Peyer's patch (tissue), 4 donors: ENCODE measurements around the gene BHLHA15.

Experiments
- POLR2A ChIP-seq, 2 donors: fragments of 450-650 bp; IDR thresholded peaks; one replicate each; pipeline ENCODE4 v1.5.1; 2017; ENCODE audit warnings: antibody characterized with exemption in 2 of 2, mild to moderate bottlenecking in 2 of 2, moderate library complexity in 2 of 2
- TF ChIP-seq, protein P1 (sequence below), 6 experiments: fragments of 450-650 bp in 4 of 6; fragments of 200-600 bp in 2 of 6; sonication (generic) in 1 of 6; IDR thresholded peaks; one replicate each; pipeline ENCODE4 v1.5.1; 2017 to 2019; ENCODE audit warnings: antibody characterized with exemption in 6 of 6, mild to moderate bottlenecking in 3 of 6, moderate library complexity in 1 of 6

DNA sequence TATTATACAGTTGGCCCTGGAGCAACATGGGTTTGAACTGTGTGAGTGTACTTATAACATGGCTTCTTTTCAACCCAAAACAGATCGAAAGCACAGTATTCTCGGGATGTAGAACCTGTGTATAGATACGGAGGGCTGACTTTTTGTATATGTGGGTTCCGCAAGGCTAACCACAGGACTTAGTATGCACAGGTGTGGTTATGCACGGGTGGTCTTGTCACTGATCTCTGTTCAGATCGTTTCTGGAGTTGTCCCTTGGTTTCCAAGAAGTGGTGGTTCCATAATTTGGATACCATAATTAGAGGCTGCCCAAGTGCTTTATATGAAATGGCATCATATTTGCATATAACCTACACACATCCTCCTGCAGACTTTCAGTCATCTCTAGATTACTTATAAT, 10.9 kb upstream of the BHLHA15 start:
- TF ChIP-seq, protein P1, sequence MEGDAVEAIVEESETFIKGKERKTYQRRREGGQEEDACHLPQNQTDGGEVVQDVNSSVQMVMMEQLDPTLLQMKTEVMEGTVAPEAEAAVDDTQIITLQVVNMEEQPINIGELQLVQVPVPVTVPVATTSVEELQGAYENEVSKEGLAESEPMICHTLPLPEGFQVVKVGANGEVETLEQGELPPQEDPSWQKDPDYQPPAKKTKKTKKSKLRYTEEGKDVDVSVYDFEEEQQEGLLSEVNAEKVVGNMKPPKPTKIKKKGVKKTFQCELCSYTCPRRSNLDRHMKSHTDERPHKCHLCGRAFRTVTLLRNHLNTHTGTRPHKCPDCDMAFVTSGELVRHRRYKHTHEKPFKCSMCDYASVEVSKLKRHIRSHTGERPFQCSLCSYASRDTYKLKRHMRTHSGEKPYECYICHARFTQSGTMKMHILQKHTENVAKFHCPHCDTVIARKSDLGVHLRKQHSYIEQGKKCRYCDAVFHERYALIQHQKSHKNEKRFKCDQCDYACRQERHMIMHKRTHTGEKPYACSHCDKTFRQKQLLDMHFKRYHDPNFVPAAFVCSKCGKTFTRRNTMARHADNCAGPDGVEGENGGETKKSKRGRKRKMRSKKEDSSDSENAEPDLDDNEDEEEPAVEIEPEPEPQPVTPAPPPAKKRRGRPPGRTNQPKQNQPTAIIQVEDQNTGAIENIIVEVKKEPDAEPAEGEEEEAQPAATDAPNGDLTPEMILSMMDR (IDR thresholded peaks at IDR 0.05), result no peak
- TF ChIP-seq POLR2A (IDR thresholded peaks at IDR 0.05), result no peak
